ENCODE data around the gene EVC2. TPM values are rescaled to one million over a fixed set of nuclear protein-coding genes. Genes with fewer than 3 reads are reported as not detected.

Gene EVC2
- polyA plus RNA-seq, 1 donor from 2014 or later, result 0.27 TPM

DNA sequence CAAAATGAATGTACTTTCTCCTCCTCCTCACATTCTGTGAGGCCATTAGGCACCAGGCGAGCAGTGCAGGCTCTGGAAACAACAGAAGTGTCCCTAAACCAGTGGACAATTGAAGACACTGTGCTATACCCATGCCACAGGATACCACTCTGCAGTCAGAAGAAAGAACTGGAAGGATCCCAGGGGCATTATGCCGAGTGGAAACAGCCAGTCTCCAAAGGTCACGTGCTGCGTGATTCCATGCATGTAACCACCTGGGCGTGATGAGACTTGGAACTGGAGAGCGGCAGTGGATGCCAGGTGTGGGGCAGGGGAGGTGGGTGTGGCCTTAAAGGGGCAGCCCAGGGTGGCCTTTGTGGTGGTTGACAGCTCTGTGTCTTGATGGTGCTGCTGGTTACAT lies 139.4 kb downstream of the EVC2 start:
- TF ChIP-seq SMC3 (conservative IDR thresholded peaks at IDR 0.05; ENCODE audit: poor library complexity), result no peak
- TF ChIP-seq MXI1 (conservative IDR thresholded peaks at IDR 0.05; ENCODE audit: poor library complexity, severe bottlenecking), result no peak
- no peak for TF ChIP-seq EP300 (conservative IDR thresholded peaks at IDR 0.05; ENCODE audit: poor library complexity, severe bottlenecking)
- TF ChIP-seq, protein P1, sequence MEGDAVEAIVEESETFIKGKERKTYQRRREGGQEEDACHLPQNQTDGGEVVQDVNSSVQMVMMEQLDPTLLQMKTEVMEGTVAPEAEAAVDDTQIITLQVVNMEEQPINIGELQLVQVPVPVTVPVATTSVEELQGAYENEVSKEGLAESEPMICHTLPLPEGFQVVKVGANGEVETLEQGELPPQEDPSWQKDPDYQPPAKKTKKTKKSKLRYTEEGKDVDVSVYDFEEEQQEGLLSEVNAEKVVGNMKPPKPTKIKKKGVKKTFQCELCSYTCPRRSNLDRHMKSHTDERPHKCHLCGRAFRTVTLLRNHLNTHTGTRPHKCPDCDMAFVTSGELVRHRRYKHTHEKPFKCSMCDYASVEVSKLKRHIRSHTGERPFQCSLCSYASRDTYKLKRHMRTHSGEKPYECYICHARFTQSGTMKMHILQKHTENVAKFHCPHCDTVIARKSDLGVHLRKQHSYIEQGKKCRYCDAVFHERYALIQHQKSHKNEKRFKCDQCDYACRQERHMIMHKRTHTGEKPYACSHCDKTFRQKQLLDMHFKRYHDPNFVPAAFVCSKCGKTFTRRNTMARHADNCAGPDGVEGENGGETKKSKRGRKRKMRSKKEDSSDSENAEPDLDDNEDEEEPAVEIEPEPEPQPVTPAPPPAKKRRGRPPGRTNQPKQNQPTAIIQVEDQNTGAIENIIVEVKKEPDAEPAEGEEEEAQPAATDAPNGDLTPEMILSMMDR (IDR thresholded peaks at IDR 0.05; ENCODE audit: poor library complexity, severe bottlenecking), result no peak
- no peak for TF ChIP-seq POLR2AphosphoS5 (IDR thresholded peaks at IDR 0.05)
- no peak for TF ChIP-seq RAD21 (conservative IDR thresholded peaks at IDR 0.05)
- TF ChIP-seq, protein P2, sequence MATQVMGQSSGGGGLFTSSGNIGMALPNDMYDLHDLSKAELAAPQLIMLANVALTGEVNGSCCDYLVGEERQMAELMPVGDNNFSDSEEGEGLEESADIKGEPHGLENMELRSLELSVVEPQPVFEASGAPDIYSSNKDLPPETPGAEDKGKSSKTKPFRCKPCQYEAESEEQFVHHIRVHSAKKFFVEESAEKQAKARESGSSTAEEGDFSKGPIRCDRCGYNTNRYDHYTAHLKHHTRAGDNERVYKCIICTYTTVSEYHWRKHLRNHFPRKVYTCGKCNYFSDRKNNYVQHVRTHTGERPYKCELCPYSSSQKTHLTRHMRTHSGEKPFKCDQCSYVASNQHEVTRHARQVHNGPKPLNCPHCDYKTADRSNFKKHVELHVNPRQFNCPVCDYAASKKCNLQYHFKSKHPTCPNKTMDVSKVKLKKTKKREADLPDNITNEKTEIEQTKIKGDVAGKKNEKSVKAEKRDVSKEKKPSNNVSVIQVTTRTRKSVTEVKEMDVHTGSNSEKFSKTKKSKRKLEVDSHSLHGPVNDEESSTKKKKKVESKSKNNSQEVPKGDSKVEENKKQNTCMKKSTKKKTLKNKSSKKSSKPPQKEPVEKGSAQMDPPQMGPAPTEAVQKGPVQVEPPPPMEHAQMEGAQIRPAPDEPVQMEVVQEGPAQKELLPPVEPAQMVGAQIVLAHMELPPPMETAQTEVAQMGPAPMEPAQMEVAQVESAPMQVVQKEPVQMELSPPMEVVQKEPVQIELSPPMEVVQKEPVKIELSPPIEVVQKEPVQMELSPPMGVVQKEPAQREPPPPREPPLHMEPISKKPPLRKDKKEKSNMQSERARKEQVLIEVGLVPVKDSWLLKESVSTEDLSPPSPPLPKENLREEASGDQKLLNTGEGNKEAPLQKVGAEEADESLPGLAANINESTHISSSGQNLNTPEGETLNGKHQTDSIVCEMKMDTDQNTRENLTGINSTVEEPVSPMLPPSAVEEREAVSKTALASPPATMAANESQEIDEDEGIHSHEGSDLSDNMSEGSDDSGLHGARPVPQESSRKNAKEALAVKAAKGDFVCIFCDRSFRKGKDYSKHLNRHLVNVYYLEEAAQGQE (IDR thresholded peaks at IDR 0.05; ENCODE audit: borderline replicate concordance), result no peak
- TF ChIP-seq EZH2 (IDR thresholded peaks at IDR 0.05; ENCODE audit: borderline replicate concordance, insufficient read depth, low read length, poor library complexity, severe bottlenecking), result no peak
- no peak for TF ChIP-seq TAF1 (IDR thresholded peaks at IDR 0.05; ENCODE audit: low read depth)
- Histone ChIP-seq H3K9ac (ENCODE audit: low read length) (no peak overlapping the region), H4K20me1 (ENCODE audit: insufficient read depth) (no peaks in the 10 kb centered on the region), H3K4me2 (ENCODE audit: low read length) (no peak overlapping the region), H3K27ac (ENCODE audit: low read length) (no peak overlapping the region), H3K4me3 (ENCODE audit: low read length) (no peak overlapping the region), H3K9me3 (ENCODE audit: low read length) (no peaks in the 10 kb centered on the region), H3F3A (ENCODE audit: insufficient read depth, low read length, poor library complexity, severe bottlenecking) (no peaks in the 10 kb centered on the region), H3K36me3 (ENCODE audit: insufficient read depth, low read length) (no peaks in the 10 kb centered on the region), H3K9me2 (ENCODE audit: insufficient read depth, low read length) (no peaks in the 10 kb centered on the region), H2AFZ (ENCODE audit: low read depth, low read length) (no peak overlapping the region), H3K27me3 (ENCODE audit: insufficient read depth, low read depth, low read length) (no peaks in the 10 kb centered on the region), H3K79me2 (replicated peaks; ENCODE audit: insufficient read depth, low read length) (no peaks in the 10 kb centered on the region)

DNA sequence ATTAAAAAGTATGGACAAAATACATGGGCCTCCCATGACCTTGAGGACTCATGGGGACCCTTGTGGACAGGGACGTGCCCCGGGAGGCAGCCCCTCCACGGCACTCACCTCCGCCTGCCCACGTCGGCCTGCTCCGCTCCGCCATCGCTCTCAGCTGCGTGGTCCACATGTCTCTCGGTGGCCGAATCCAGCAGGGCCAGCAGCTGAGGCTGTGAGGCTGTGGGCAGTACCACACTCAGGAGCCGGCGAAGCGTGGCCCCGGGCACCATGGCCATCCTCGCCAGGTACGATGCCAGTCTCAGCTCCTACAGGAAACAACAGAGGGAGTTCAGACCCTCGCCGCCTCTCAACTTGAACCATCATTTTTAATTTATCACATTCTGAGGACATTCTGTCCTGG lies 140.0 kb downstream of the EVC2 start:
- no peaks in the 10 kb centered on the region for H3K27me3 ChIP-seq (ENCODE audit: insufficient read depth, low read depth, low read length)
- H3K4me2 ChIP-seq (ENCODE audit: low read length), result no peak overlapping the region
- H3K36me3 ChIP-seq (ENCODE audit: insufficient read depth, low read length), result no peaks in the 10 kb centered on the region
- H3F3A ChIP-seq (ENCODE audit: insufficient read depth, low read length, poor library complexity, severe bottlenecking), result no peaks in the 10 kb centered on the region
- no peaks in the 10 kb centered on the region for H3K9me2 ChIP-seq (ENCODE audit: insufficient read depth, low read length)
- no peaks in the 10 kb centered on the region for H3K9me3 ChIP-seq (ENCODE audit: low read length)
- H3K9ac ChIP-seq (ENCODE audit: low read length), result no peak overlapping the region
- no peaks in the 10 kb centered on the region for H3K79me2 ChIP-seq (replicated peaks; ENCODE audit: insufficient read depth, low read length)
- no peak overlapping the region for H3K4me3 ChIP-seq (ENCODE audit: low read length)
- no peak for TF ChIP-seq MXI1 (conservative IDR thresholded peaks at IDR 0.05; ENCODE audit: poor library complexity, severe bottlenecking)
- TF ChIP-seq, protein P1 (IDR thresholded peaks at IDR 0.05; ENCODE audit: poor library complexity, severe bottlenecking), result no peak
- TF ChIP-seq, protein P2 (IDR thresholded peaks at IDR 0.05; ENCODE audit: borderline replicate concordance), result no peak
- no peak for TF ChIP-seq EP300 (conservative IDR thresholded peaks at IDR 0.05; ENCODE audit: poor library complexity, severe bottlenecking)
- no peak for TF ChIP-seq RAD21 (conservative IDR thresholded peaks at IDR 0.05)
- TF ChIP-seq EZH2 (IDR thresholded peaks at IDR 0.05; ENCODE audit: borderline replicate concordance, insufficient read depth, low read length, poor library complexity, severe bottlenecking), result no peak
- TF ChIP-seq TAF1 (IDR thresholded peaks at IDR 0.05; ENCODE audit: low read depth), result no peak
- no peak for TF ChIP-seq POLR2AphosphoS5 (IDR thresholded peaks at IDR 0.05)
- TF ChIP-seq SMC3 (conservative IDR thresholded peaks at IDR 0.05; ENCODE audit: poor library complexity), result no peak
- H2AFZ ChIP-seq (ENCODE audit: low read depth, low read length), result no peak overlapping the region
- no peaks in the 10 kb centered on the region for H4K20me1 ChIP-seq (ENCODE audit: insufficient read depth)
- no peak overlapping the region for H3K27ac ChIP-seq (ENCODE audit: low read length)
